GM12878 (cell line): Measurements from ENCODE around the gene EXOC3L1. TPM values are rescaled to one million over a fixed set of nuclear protein-coding genes. Genes with fewer than 3 reads are reported as not detected.

Source experiments
- ATAC-seq: fragments of 200-7000 bp; cut with Tn5 transposase; 3 replicates; pipeline ENCODE4 v1.9.1; 2020; ENCODE audit warnings: mild to moderate bottlenecking, moderate library complexity
- BruUV-seq: library from RNA; stranded (reverse); fragments of 400-500 nt; replicated peaks from 2 replicates; lab custom pipeline; 2021; lab: Mats Ljungman, UMichigan
- CTCF ChIA-PET: fragments of 300-600 bp; sonication (Branson Sonifier 250); formaldehyde crosslinking; extraction: SDS; loops from one replicate; lab custom pipeline; 2021; ENCODE audit warnings: inconsistent platforms; lab: Yijun Ruan, JAX
- POLR2A ChIA-PET: fragments of 350-600 bp; formaldehyde crosslinking; extraction: SDS; loops from one replicate; lab custom pipeline; 2021; ENCODE audit warnings: inconsistent platforms; lab: Charles Lee
- RAD21 ChIA-PET: fragments of 300-600 bp; sonication (Branson Sonifier 250); formaldehyde crosslinking; loops from one replicate; lab custom pipeline; 2023; ENCODE audit warnings: antibody characterized with exemption; ENCODE audit not compliant: unreplicated experiment; lab: Charles Lee
- SMC1A ChIA-PET: fragments of 300-600 bp; sonication (Branson Sonifier 250); formaldehyde crosslinking; loops from one replicate; lab custom pipeline; 2023; ENCODE audit not compliant: unreplicated experiment, uncharacterized antibody; lab: Charles Lee
- DNase-seq: peaks from one replicate; pipeline ENCODE4 v3.0.0-alpha.2; 2011; ENCODE audit warnings: low read depth, low spot score
- FAIRE-seq: peaks from 3 replicates; lab custom pipeline; 2011; peaks lifted over from hg19 to GRCh38; lab: Jason Lieb, UNC
- H2AFZ ChIP-seq: 2 replicates; pipeline ENCODE4 v1.6.0; 2011; ENCODE audit warnings: low read depth, low read length, control low read depth; ENCODE audit not compliant: control insufficient read depth
- H3K27ac ChIP-seq: 2 replicates; pipeline ENCODE4 v1.5.1; 2011; ENCODE audit warnings: control low read depth; ENCODE audit not compliant: control insufficient read depth, insufficient read depth
- H3K27me3 ChIP-seq, 2 experiments: replicated peaks in 1 of 2; 2 replicates each; pipeline versions ENCODE4 v1.6.0 to v1.6.1; 2011; ENCODE audit warnings: low read length in 1 of 2; ENCODE audit not compliant: control insufficient read depth in 2 of 2, insufficient read depth in 2 of 2
- H3K36me3 ChIP-seq, 2 experiments: 2 replicates each; pipeline ENCODE4 v1.5.1; 2011; ENCODE audit warnings: low read length in 1 of 2; ENCODE audit not compliant: control insufficient read depth in 2 of 2, insufficient read depth in 2 of 2
- H3K4me1 ChIP-seq: 2 replicates; pipeline ENCODE4 v1.6.1; 2011; ENCODE audit warnings: mild to moderate bottlenecking, low read length, moderate library complexity, mixed read lengths; ENCODE audit not compliant: control insufficient read depth, insufficient read depth
- H3K4me2 ChIP-seq: 2 replicates; pipeline ENCODE4 v1.6.0; 2011; ENCODE audit warnings: control low read depth; ENCODE audit not compliant: control insufficient read depth, insufficient read depth
- H3K4me3 ChIP-seq: fragments of 200-600 bp; sonication (generic); 2 replicates; pipeline ENCODE4 v1.5.1; 2016
- H3K79me2 ChIP-seq: 2 replicates; pipeline ENCODE4 v1.6.0; 2011; ENCODE audit warnings: low read length; ENCODE audit not compliant: control insufficient read depth, insufficient read depth
- H3K9ac ChIP-seq: 2 replicates; pipeline ENCODE4 v1.8.0; 2011; ENCODE audit warnings: low read length, control low read depth, mixed read lengths; ENCODE audit not compliant: control insufficient read depth, insufficient read depth
- H3K9me3 ChIP-seq: replicated peaks from 3 replicates; pipeline ENCODE4 v1.5.1; 2011; ENCODE audit warnings: mild to moderate bottlenecking, low read length; ENCODE audit not compliant: control insufficient read depth, insufficient read depth
- H4K20me1 ChIP-seq: 2 replicates; pipeline ENCODE4 v1.6.0; 2011; ENCODE audit not compliant: control insufficient read depth, insufficient read depth
- ATF2 ChIP-seq: IDR thresholded peaks from 2 replicates; pipeline ENCODE4 v1.6.1; 2012; ENCODE audit warnings: low read length, inconsistent platforms
- CHD2 ChIP-seq: IDR thresholded peaks from 2 replicates; pipeline ENCODE4 v1.6.1; 2011; ENCODE audit warnings: low read depth, low read length, improper control_type of control experiment, borderline replicate concordance
- MEF2B ChIP-seq: fragments of 450-650 bp; IDR thresholded peaks from 2 replicates; pipeline ENCODE4 v1.6.1; 2018; ENCODE audit warnings: mild to moderate bottlenecking, moderate library complexity; ENCODE audit not compliant: partially characterized antibody, poor library complexity, severe bottlenecking
- SMC3 ChIP-seq: IDR thresholded peaks from 2 replicates; pipeline ENCODE4 v1.6.1; 2011; ENCODE audit warnings: low read length, improper control_type of control experiment, borderline replicate concordance
- SP1 ChIP-seq: IDR thresholded peaks from one replicate; pipeline ENCODE4 v1.6.1; 2011; ENCODE audit warnings: low read depth, low read length
- SRF ChIP-seq, 2 experiments: IDR thresholded peaks; 2 replicates each; pipeline ENCODE4 v1.6.1; 2011; ENCODE audit warnings: low read depth in 2 of 2, low read length in 2 of 2, mild to moderate bottlenecking in 1 of 2, moderate library complexity in 1 of 2
- ZBTB33 ChIP-seq: fragments of 450-650 bp; IDR thresholded peaks from 2 replicates; pipeline ENCODE4 v1.6.1; 2017; ENCODE audit warnings: mild to moderate bottlenecking
- ZZZ3 ChIP-seq: IDR thresholded peaks from 2 replicates; pipeline ENCODE4 v1.6.1; 2011; ENCODE audit warnings: low read depth; ENCODE audit not compliant: control insufficient read depth, insufficient read length
- whole genome bisulfite sequencing: methylation state at CpG from one replicate; pipeline ENCODE4 v1.1.6; 2016; ENCODE audit warnings: low lambda C conversion rate; ENCODE audit not compliant: insufficient replicate concordance, insufficient coverage; ENCODE audit errors: missing lambda C conversion rate; 5-methylcytosine and 5-hydroxymethylcytosine counted together
- in situ Hi-C: fragments of 300-500 bp; cut with MboI; formaldehyde crosslinking; loops from 9 replicates; pipeline ENCODE4 v1.14.3; 2018; ENCODE audit warnings: mixed read lengths
- intact Hi-C: fragments of 100-400 bp; cut with micrococcal nuclease; formaldehyde crosslinking; loops from one replicate; pipeline ENCODE4 v1.14.2; 2022; ENCODE audit not compliant: unreplicated experiment
- polyA plus RNA-seq, 11 experiments: library from polyadenylated mRNA; depleted of rRNA in 4 of 11; unstranded in 6 of 11; stranded (reverse) in 5 of 11; fragments of >200 nt; fragmentation: Nextera tagmentation in 4 of 11; fragmentation: Illumina TruSeq in 1 of 11; extraction: Ambion mirVana in 4 of 11; extraction: Trizol in 1 of 11; gene quantifications; 1 replicate in 1 of 11; 2 replicates in 10 of 11; pipeline versions ENCODE4 v1.2.1 to v1.2.3, GENCODE V29; 2011 to 2016; ENCODE audit warnings: inconsistent platforms in 2 of 11, missing spikeins in 2 of 11, low read depth in 1 of 11
- total RNA-seq, 4 experiments: library from RNA; depleted of rRNA in 3 of 4; stranded (reverse); fragments of >200 nt in 3 of 4; fragmentation: Illumina TruSeq in 1 of 4; extraction: Trizol in 1 of 4; gene quantifications; 2 replicates each; pipeline versions ENCODE4 v1.2.1 to v1.2.3, GENCODE V29; 2013 to 2021

EXOC3L1 gene
- total and polyA plus RNA-seq, 10 of the 15 experiments (the other 5 are each of a cell fraction or from before 2014, with no cell fraction given), result 0.07 to 0.42 TPM; not detected in 8

DNA sequence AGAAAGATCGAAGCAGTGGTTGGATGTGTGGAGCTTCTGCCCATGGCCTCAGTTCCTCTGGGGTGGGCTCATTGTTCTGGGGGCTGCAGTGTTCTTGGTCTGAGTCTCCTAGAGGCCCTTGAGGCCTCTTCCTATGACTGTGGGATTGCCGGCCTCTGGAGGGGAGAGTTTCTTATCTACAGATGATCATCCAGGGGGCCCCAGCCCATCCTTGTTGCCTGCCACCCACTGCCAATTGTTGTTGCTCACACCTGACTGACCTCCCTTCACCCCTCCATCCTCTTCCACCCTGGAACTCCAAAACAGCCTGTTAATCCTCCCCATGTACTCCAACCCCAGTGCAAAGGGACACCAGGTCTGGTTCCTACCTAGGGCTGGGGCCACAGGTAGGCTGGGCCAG, 45.0 kb downstream of the EXOC3L1 start:
- Histone ChIP-seq H4K20me1 (no peaks in the 10 kb centered on the region), H3K4me2 (no peak overlapping the region), H3K27me3 (no peaks in the 10 kb centered on the region), H3K9ac (no peak overlapping the region), H2AFZ (no peak overlapping the region), H3K27ac (no peak overlapping the region), H3K36me3 (peaks cover 31 to 40% of the 10 kb centered on the region in 2 experiments; a peak in 3 of 4 replicates), H3K4me1 (no peaks in the 10 kb centered on the region), H3K79me2 (no peaks in the 10 kb centered on the region), H3K9me3 (no peaks in the 10 kb centered on the region), H3K4me3 (no peak overlapping the region)
- DNase-seq (no peak), ATAC-seq (no peak), FAIRE-seq (no peak)
- ChIA-PET CTCF (interaction anchor here (2.4 to 3.1 kb wide), 2 partner anchors 10 to 127 kb away, joined by 8 to 11 read pairs; no protein-coding TSS in a partner anchor), POLR2A (no interaction called here), SMC1A (no interaction called here), RAD21 (no interaction called here)
- no TSS peak for BruUV-seq
- in situ Hi-C loops, result no loop called here
- WGBS, result 67% methylated on average over 2 of the region's 2 CpGs
- TF ChIP-seq MEF2B, result no peak
- no peak for TF ChIP-seq ATF2
- TF ChIP-seq CHD2, result no peak
- no peak for TF ChIP-seq SMC3
- TF ChIP-seq ZZZ3, result no peak
- no peak for TF ChIP-seq ZBTB33
- no peak for TF ChIP-seq SRF (IDR thresholded peaks at IDR 0.05; ENCODE audit: low read depth in 2 of 2, low read length in 2 of 2)
- no peak for TF ChIP-seq SP1
- intact Hi-C loops, result no loop called here
